Activated B cell treated with CpG ODN at 0.5 μM for 24 hours (primary cell): Measurements from ENCODE around the gene RASSF10. TPM values are rescaled to one million over a fixed set of nuclear protein-coding genes. Genes with fewer than 3 reads are reported as not detected.

Experiments
- ATAC-seq: fragments of 200-7000 bp; cut with Tn5 transposase; one replicate; pipeline ENCODE4 v1.10.0; 2021; ENCODE audit warnings: low read depth, mild to moderate bottlenecking, moderate library complexity
- CTCF ChIA-PET: fragments of 350-600 bp; sonication (Branson Sonifier 250); formaldehyde crosslinking; loops from one replicate; lab custom pipeline; 2021; ENCODE audit warnings: antibody characterized with exemption; lab: Charles Lee
- POLR2A ChIA-PET: fragments of 350-600 bp; sonication (Branson Sonifier 250); formaldehyde crosslinking; loops from one replicate; lab custom pipeline; 2021; ENCODE audit warnings: antibody characterized with exemption; lab: Charles Lee
- DNase-seq: peaks from one replicate; pipeline ENCODE4 v3.0.0; 2022
- H3K27ac Mint-ChIP-seq: one replicate; pipeline ENCODE4 v1.8.0; 2020; ENCODE audit warnings: mixed read lengths
- H3K27me3 Mint-ChIP-seq: one replicate; pipeline ENCODE4 v1.8.0; 2021; ENCODE audit warnings: mixed read lengths
- H3K36me3 Mint-ChIP-seq: one replicate; pipeline ENCODE4 v1.8.0; 2021; ENCODE audit warnings: low read depth, mixed read lengths
- H3K4me1 Mint-ChIP-seq: one replicate; pipeline ENCODE4 v1.8.0; 2021; ENCODE audit warnings: mixed read lengths
- H3K4me3 Mint-ChIP-seq: one replicate; pipeline ENCODE4 v1.8.0; 2020; ENCODE audit warnings: mild to moderate bottlenecking, mixed read lengths
- H3K9me3 Mint-ChIP-seq: one replicate; pipeline ENCODE4 v1.8.0; 2020; ENCODE audit warnings: mixed read lengths
- CTCF ChIP-seq: fragments of 200-600 bp; IDR thresholded peaks from one replicate; pipeline ENCODE4 v1.8.0; 2022; ENCODE audit warnings: antibody characterized with exemption, mild to moderate bottlenecking
- intact Hi-C: fragments of 100-400 bp; cut with micrococcal nuclease; formaldehyde crosslinking; loops from one replicate; pipeline ENCODE4 v1.15.1; 2024
- total RNA-seq: library from RNA; stranded (reverse); gene quantifications from 2 replicates; pipeline ENCODE4 v1.2.3, GENCODE V29; 2022

The RASSF10 gene
- total RNA-seq, 1 donor from 2014 or later: not detected

GRCh38 chr11:12981676-12982522 is 27.2 kb upstream of the RASSF10 start:
- intact Hi-C loops: no loop called here
- CTCF ChIA-PET: no interaction called here
- Mint-ChIP-seq H3K36me3 (no peaks in the 10 kb centered on the region), H3K9me3 (no peaks in the 10 kb centered on the region), H3K4me3 (no peak overlapping the region), H3K27ac (no peak overlapping the region), H3K27me3 (peaks cover 11% of the 10 kb centered on the region), H3K4me1 (no peaks in the 10 kb centered on the region)
- DNase-seq (no peak), ATAC-seq (no peak)
- TF ChIP-seq CTCF: no peak
- POLR2A ChIA-PET: no interaction called here

GRCh38 chr11:12983336-12983735 is 25.8 kb upstream of the RASSF10 start:
- CTCF ChIA-PET: no interaction called here
- H3K4me1 Mint-ChIP-seq: no peaks in the 10 kb centered on the region
- DNase-seq (no peak), ATAC-seq (no peak)
- no peak overlapping the region for H3K27ac Mint-ChIP-seq
- no peaks in the 10 kb centered on the region for H3K36me3 Mint-ChIP-seq
- peaks cover 9% of the 10 kb centered on the region for H3K27me3 Mint-ChIP-seq
- intact Hi-C loops: no loop called here
- no peaks in the 10 kb centered on the region for H3K9me3 Mint-ChIP-seq
- no peak overlapping the region for H3K4me3 Mint-ChIP-seq
- POLR2A ChIA-PET: no interaction called here
- TF ChIP-seq CTCF: no peak

GRCh38 chr11:12986194-12986898 is 22.8 kb upstream of the RASSF10 start:
- H3K27me3 Mint-ChIP-seq: peaks cover 7% of the 10 kb centered on the region
- no peak for ATAC-seq
- ChIA-PET POLR2A (no interaction called here), CTCF (no interaction called here)
- no peak overlapping the region for H3K27ac Mint-ChIP-seq
- no peaks in the 10 kb centered on the region for H3K4me1 Mint-ChIP-seq
- no peaks in the 10 kb centered on the region for H3K9me3 Mint-ChIP-seq
- no peak for DNase-seq
- H3K36me3 Mint-ChIP-seq: no peaks in the 10 kb centered on the region
- no peak overlapping the region for H3K4me3 Mint-ChIP-seq
- no peak for TF ChIP-seq CTCF
- intact Hi-C loops: no loop called here

- ATAC-seq (no peak), DNase-seq (no peak)
- ChIA-PET POLR2A (no interaction called here), CTCF (no interaction called here)
- TF ChIP-seq CTCF: no peak
- intact Hi-C loops: no loop called here
- Mint-ChIP-seq H3K9me3 (no peaks in the 10 kb centered on the region), H3K4me1 (no peaks in the 10 kb centered on the region), H3K4me3 (no peak overlapping the region), H3K27ac (no peak overlapping the region), H3K27me3 (no peaks in the 10 kb centered on the region), H3K36me3 (no peaks in the 10 kb centered on the region)
Observed at GRCh38 chr11:12989428-12990161, 19.5 kb upstream of the RASSF10 start.

- Mint-ChIP-seq H3K27me3 (no peaks in the 10 kb centered on the region), H3K27ac (no peak overlapping the region), H3K4me3 (no peak overlapping the region), H3K4me1 (no peaks in the 10 kb centered on the region), H3K9me3 (no peaks in the 10 kb centered on the region), H3K36me3 (no peaks in the 10 kb centered on the region)
- DNase-seq (no peak), ATAC-seq (no peak)
- no peak for TF ChIP-seq CTCF
- CTCF ChIA-PET: no interaction called here
- POLR2A ChIA-PET: no interaction called here
- intact Hi-C loops: no loop called here
Observed at GRCh38 chr11:12990162-12990480, 19.0 kb upstream of the RASSF10 start.
